B cell (primary cell): Measurements from ENCODE around the gene PNKD. TPM values are rescaled to one million over a fixed set of nuclear protein-coding genes. Genes with fewer than 3 reads are reported as not detected.

Experiments used
- ATAC-seq: fragments of 200-7000 bp; cut with Tn5 transposase; one replicate; pipeline ENCODE4 v1.10.0; 2021; ENCODE audit warnings: low read depth, mild to moderate bottlenecking, moderate number of reproducible peaks, moderate library complexity
- CTCF ChIA-PET: fragments of 350-600 bp; sonication (Branson Sonifier 250); formaldehyde crosslinking; loops from one replicate; lab custom pipeline; 2021; ENCODE audit warnings: antibody characterized with exemption, inconsistent platforms; lab: Charles Lee
- POLR2A ChIA-PET: fragments of 350-600 bp; sonication (Branson Sonifier 250); formaldehyde crosslinking; loops from one replicate; lab custom pipeline; 2021; ENCODE audit warnings: antibody characterized with exemption; lab: Charles Lee
- DNase-seq: peaks from one replicate; pipeline ENCODE4 v3.0.0; 2013
- H2AFZ ChIP-seq: 2 replicates; pipeline ENCODE4 v1.6.1; 2012; ENCODE audit warnings: mild to moderate bottlenecking, low read depth, low read length; ENCODE audit not compliant: insufficient read depth, poor library complexity, severe bottlenecking
- H3K27ac ChIP-seq, 2 donors: 1 replicate in 1 of 2; 2 replicates in 1 of 2; pipeline ENCODE4 v1.5.1; 2012 to 2013; ENCODE audit warnings: low read length in 2 of 2, mild to moderate bottlenecking in 2 of 2, moderate library complexity in 1 of 2
- H3K27me3 ChIP-seq, 4 experiments: fragments of 200-600 bp in 1 of 4; sonication (generic) in 1 of 4; replicated peaks in 1 of 4; 1 replicate in 2 of 4; 2 replicates in 2 of 4; pipeline versions ENCODE4 v1.6.1 to v1.7.0; 2013 to 2016; ENCODE audit warnings: low read length in 3 of 4, mild to moderate bottlenecking in 2 of 4, mixed read lengths in 1 of 4, moderate library complexity in 1 of 4; ENCODE audit not compliant: insufficient read depth in 4 of 4, control insufficient read depth in 3 of 4; ENCODE audit errors: control extremely low read depth in 1 of 4
- H3K36me3 ChIP-seq, 2 experiments: replicated peaks in 1 of 2; 1 replicate in 1 of 2; 2 replicates in 1 of 2; pipeline versions ENCODE4 v1.6.1 to v1.7.1; 2013; ENCODE audit warnings: low read length in 1 of 2; ENCODE audit not compliant: insufficient read depth in 2 of 2, control insufficient read depth in 1 of 2; ENCODE audit errors: control extremely low read depth in 1 of 2, extremely low read depth in 1 of 2
- H3K4me1 ChIP-seq, 2 donors: fragments of 200-600 bp in 1 of 2; sonication (generic) in 1 of 2; 1 replicate in 1 of 2; 2 replicates in 1 of 2; pipeline versions ENCODE4 v1.5.1 to v1.6.1; 2013 to 2017; ENCODE audit warnings: low read length in 2 of 2; ENCODE audit not compliant: control insufficient read depth in 2 of 2, insufficient read depth in 2 of 2
- H3K4me2 ChIP-seq: replicated peaks from 2 replicates; pipeline ENCODE3; 2012; ENCODE audit warnings: mild to moderate bottlenecking, low read depth, low read length; ENCODE audit not compliant: poor library complexity, severe bottlenecking
- H3K4me3 ChIP-seq, 5 experiments: fragments of 200-600 bp in 1 of 5; sonication (generic) in 1 of 5; 1 replicate in 3 of 5; 2 replicates in 2 of 5; pipeline versions ENCODE4 v1.5.1 to v1.7.0; 2011 to 2016; ENCODE audit warnings: low read length in 4 of 5, mild to moderate bottlenecking in 4 of 5, low read depth in 2 of 5, control low read depth in 1 of 5, moderate library complexity in 1 of 5; ENCODE audit not compliant: insufficient read depth in 1 of 5; ENCODE audit errors: control extremely low read depth in 1 of 5, extremely low read depth in 1 of 5
- H3K79me2 ChIP-seq: fragments of 200-600 bp; sonication (generic); one replicate; pipeline ENCODE4 v1.6.0; 2016; ENCODE audit warnings: low read length; ENCODE audit not compliant: control insufficient read depth, insufficient read depth
- H3K9ac ChIP-seq: fragments of 200-600 bp; sonication (generic); 2 replicates; pipeline ENCODE4 v1.6.1; 2017; ENCODE audit warnings: mild to moderate bottlenecking, low read length, moderate library complexity
- H3K9me3 ChIP-seq, 3 donors: one replicate each; pipeline versions ENCODE4 v1.6.1 to v1.7.1; 2013; ENCODE audit warnings: low read length in 2 of 3; ENCODE audit not compliant: control insufficient read depth in 2 of 3, insufficient read depth in 1 of 3; ENCODE audit errors: control extremely low read depth in 1 of 3
- H4K20me1 ChIP-seq: 2 replicates; pipeline ENCODE4 v1.6.0; 2012; ENCODE audit warnings: mild to moderate bottlenecking, low read length; ENCODE audit not compliant: insufficient read depth, control insufficient read depth, poor library complexity, severe bottlenecking
- H3K27ac Mint-ChIP-seq: one replicate; pipeline ENCODE4 v1.8.0; 2021; ENCODE audit warnings: mixed read lengths
- H3K27me3 Mint-ChIP-seq: one replicate; pipeline ENCODE4 v1.8.0; 2021; ENCODE audit warnings: mixed read lengths
- H3K4me1 Mint-ChIP-seq: one replicate; pipeline ENCODE4 v1.8.0; 2021; ENCODE audit warnings: mixed read lengths
- H3K4me3 Mint-ChIP-seq: one replicate; pipeline ENCODE4 v1.8.0; 2021; ENCODE audit warnings: mixed read lengths
- H3K9me3 Mint-ChIP-seq: one replicate; pipeline ENCODE4 v1.8.0; 2022; ENCODE audit warnings: mixed read lengths; ENCODE audit not compliant: insufficient read depth
- CTCF ChIP-seq: fragments of 200-600 bp; IDR thresholded peaks from one replicate; pipeline ENCODE4 v1.8.0; 2022; ENCODE audit warnings: antibody characterized with exemption, mild to moderate bottlenecking
- EZH2 ChIP-seq: IDR thresholded peaks from 2 replicates; pipeline ENCODE4 v1.6.1; 2012; ENCODE audit warnings: borderline replicate concordance, low read depth, mild to moderate bottlenecking, moderate library complexity, low read length; ENCODE audit not compliant: insufficient read depth, poor library complexity, severe bottlenecking
- WGBS: methylation state at CpG from one replicate; pipeline ENCODE4 v1.1.5; 2013; ENCODE audit warnings: missing lambda C conversion rate; ENCODE audit not compliant: insufficient coverage; 5-methylcytosine and 5-hydroxymethylcytosine counted together
- intact Hi-C: fragments of 100-400 bp; cut with micrococcal nuclease; formaldehyde crosslinking; loops from one replicate; pipeline ENCODE4 v1.10.0; 2022
- polyA plus RNA-seq: library from polyadenylated mRNA; depleted of rRNA; stranded (reverse); fragments of >200 nt; gene quantifications from 2 replicates; pipeline ENCODE4 v1.2.3, GENCODE V29; 2012
- total RNA-seq, 2 donors: library from RNA; stranded (reverse); fragments of 120-200 nt in 1 of 2; gene quantifications; 1 replicate in 1 of 2; 2 replicates in 1 of 2; pipeline versions ENCODE4 v1.2.3 to v1.2.4, GENCODE V29; 2013 to 2022

PNKD gene
- total and polyA plus RNA-seq, 2 donors (not counting 1 experiment from before 2014, with no cell fraction given), result 29.7 to 55.8 TPM

- CTCF ChIA-PET, result interaction anchor here (0.6 to 8.0 kb wide), 9 partner anchors 14 to 209 kb away, joined by 3 to 331 read pairs (median 5); partner anchors contain the start of genes CATIP and TMBIM1
- H4K20me1 ChIP-seq, result peaks cover 42% of the 10 kb centered on the region
- DNase-seq (no peak), ATAC-seq (no peak)
- no peak overlapping the region for H2AFZ ChIP-seq
- no peaks in the 10 kb centered on the region for H3K27me3 Mint-ChIP-seq
- H3K4me1 Mint-ChIP-seq, result peaks cover 46% of the 10 kb centered on the region
- peaks cover 32% of the 10 kb centered on the region for H3K79me2 ChIP-seq
- no peak overlapping the region for H3K4me2 ChIP-seq
- WGBS, result over 99% methylated on average over 7 of the region's 9 CpGs
- no peaks in the 10 kb centered on the region for H3K9me3 Mint-ChIP-seq
- H3K4me3 ChIP-seq, result no peak overlapping the region
- POLR2A ChIA-PET, result interaction anchor here (0.6 to 3.7 kb wide), 4 partner anchors 11 to 125 kb away, joined by 3 to 36 read pairs (median 4); partner anchors contain the start of gene CTDSP1
- H3K27ac Mint-ChIP-seq, result peak overlapping the region; percentile 88
- H3K4me3 Mint-ChIP-seq, result no peak overlapping the region
- no peaks in the 10 kb centered on the region for H3K9me3 ChIP-seq
- intact Hi-C loops, result no loop called here
- peaks cover 30 to 44% of the 10 kb centered on the region in 2 donors for H3K4me1 ChIP-seq
- H3K27ac ChIP-seq, result no peak overlapping the region
- peaks cover 3 to 75% of the 10 kb centered on the region in 2 experiments for H3K36me3 ChIP-seq
- H3K27me3 ChIP-seq, result no peaks in the 10 kb centered on the region
- no peak overlapping the region for H3K9ac ChIP-seq
- no peak for TF ChIP-seq CTCF
- TF ChIP-seq EZH2, result no peak
These were observed 5.2 kb downstream of the PNKD start for GRCh38 chr2:218275371-218276072.
